Cerebellar cortex (tissue), 1 donor: ENCODE measurements around the gene DERA.
"Not testable (repeated sequence)": the region's sequence is repeated elsewhere in the genome, so short reads cannot be mapped to it uniquely, and the experiment has no call there.

Experiments
- DNase-seq: peaks from one replicate; pipeline ENCODE4 v3.0.0-alpha.2; 2015; ENCODE audit warnings: low spot score

DERA gene

GRCh38 chr12:15910864-15911721 lies at the start of gene DERA:
DERA (plus strand) TSS chr12:15911332; CDS start chr12:15911384, 52 bp downstream.
- DNase-seq = peak; percentile 70

GRCh38 chr12:15861404-15861803 lies 49.7 kb upstream of the DERA start:
- no peak for DNase-seq

DNA sequence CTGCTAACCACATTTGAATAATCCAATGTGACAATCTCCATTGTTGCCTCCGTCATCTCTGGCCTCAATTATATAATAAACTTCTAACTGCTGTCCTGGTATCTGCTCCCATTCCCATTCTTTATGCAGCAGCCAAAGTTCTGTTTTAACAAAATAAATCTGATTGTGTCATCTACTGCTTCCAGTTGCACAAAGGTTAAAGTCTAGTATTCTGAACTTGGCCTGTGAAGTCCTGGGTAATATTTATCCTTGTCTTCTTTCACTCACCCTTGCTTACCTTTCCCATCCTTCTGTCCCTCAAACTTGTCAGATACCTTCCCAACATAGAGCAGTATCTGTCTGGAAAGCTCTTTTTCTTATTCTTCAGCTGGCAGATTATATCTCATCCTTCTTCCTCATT lies 48.3 kb upstream of the DERA start:
- DNase-seq = no peak

DNA sequence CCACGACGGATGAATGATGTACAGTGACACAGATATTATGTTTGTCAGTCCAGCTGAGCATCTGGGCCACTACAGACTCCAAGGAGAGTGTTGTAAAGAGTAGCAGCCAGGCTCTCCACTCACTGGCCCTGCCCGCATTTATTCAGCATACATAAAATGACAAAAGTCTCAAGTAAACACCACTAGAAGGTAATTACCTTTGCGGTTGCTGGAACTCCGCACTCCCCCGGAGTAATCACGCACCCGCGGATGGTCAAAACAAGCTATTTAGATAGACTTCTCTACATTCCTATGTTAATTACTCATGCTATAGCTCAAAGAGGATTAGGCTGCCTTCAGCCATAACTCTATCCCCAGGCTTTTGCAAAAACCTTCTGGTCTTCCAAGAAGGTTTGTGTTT lies 47.8 kb upstream of the DERA start:
- DNase-seq = no peak

GRCh38 chr12:15863984-15864383 lies 47.1 kb upstream of the DERA start:
- no peak for DNase-seq

- DNase-seq = no peak
Measured at GRCh38 chr12:15868186-15868585, 42.9 kb upstream of the DERA start.

GRCh38 chr12:15873556-15873955 lies 37.6 kb upstream of the DERA start:
- no peak for DNase-seq

DNA sequence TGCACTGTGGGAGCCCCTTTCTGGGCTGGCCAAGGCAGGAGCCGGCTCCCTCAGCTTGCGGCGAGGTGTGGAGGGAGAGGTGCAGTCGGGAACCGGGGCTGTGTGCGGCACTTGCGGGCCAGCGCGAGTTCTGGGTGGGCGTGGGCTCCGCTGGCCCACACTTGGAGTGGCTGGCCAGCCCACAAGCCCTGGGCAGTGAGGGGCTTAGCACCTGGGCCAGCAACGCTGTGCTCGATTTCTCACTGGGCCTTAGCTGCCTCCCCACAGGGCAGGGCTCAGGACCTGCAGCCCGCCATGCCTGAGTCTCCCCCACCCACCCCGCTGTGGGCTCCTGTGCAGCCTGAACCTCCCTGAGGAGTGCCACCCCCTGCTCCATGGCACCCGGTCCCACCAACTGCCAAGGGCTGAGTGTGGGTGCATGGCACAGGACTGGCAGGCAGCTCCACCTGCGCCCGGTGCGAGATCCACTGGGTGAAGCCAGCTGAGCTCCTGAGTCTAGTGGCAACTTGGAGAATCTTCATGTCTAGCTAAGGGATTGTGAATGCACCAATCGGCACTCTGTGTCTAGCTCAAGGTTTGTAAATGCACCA lies 36.5 kb upstream of the DERA start:
- DNase-seq = not testable (repeated sequence)

DNA sequence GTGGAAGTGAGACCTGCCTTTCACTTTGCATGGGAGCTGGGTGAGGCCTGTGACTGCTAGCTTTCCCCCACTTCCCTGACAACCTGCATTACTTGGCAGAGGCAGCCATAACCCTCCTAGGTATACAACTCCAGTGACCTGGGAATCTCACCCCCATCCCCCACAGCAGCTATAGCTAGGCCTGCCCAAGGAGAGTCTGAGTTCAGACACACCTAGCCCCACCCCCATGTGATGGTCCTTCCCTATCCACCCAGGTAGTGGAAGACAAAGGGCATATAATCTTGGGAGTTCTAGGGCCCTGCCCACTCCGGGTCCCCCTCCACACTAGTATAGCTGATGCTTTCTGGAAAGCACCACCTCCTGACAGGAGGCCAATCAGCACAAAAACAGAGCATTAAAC lies 35.3 kb upstream of the DERA start:
- DNase-seq = no peak

- no peak for DNase-seq
Measured at GRCh38 chr12:15879413-15879812, 31.7 kb upstream of the DERA start.

- no peak for DNase-seq
Measured at GRCh38 chr12:15880721-15881120, 30.4 kb upstream of the DERA start.

DNA sequence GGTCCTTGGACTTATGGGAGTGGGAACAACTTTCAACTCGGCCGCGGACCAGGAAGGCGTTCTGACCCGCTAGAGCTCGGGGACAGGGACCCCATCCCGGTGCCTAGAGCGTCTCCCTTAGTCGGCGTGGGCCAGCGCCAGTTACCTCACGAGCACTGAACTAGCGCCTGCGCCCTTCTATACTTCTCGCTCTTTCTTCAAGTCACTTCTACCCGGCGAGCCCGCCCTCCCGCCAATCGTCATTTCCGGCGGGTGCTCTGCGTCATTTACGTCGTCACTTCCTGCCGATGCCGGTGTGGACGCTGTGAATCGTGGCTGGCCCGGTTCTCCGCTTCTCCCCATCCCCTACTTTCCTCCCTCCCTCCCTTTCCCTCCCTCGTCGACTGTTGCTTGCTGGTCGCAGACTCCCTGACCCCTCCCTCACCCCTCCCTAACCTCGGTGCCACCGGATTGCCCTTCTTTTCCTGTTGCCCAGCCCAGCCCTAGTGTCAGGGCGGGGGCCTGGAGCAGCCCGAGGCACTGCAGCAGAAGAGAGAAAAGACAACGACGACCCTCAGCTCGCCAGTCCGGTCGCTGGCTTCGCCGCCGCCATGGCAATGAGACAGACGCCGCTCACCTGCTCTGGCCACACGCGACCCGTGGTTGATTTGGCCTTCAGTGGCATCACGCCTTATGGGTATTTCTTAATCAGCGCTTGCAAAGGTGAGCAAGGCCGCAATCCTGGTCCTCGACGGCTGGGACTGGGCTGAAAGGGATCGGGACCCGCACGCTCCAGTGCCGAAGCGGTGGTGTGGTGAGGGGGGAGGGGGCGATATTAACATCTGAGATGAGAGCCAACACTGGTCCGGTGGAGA lies 28.8 kb upstream of the DERA start, which contains the start of gene STRAP:
STRAP (plus strand) TSS at position 270 of the 854 bp plus-strand sequence; CDS start at position 591, 321 bp downstream.
- DNase-seq = peak; percentile 98

DNA sequence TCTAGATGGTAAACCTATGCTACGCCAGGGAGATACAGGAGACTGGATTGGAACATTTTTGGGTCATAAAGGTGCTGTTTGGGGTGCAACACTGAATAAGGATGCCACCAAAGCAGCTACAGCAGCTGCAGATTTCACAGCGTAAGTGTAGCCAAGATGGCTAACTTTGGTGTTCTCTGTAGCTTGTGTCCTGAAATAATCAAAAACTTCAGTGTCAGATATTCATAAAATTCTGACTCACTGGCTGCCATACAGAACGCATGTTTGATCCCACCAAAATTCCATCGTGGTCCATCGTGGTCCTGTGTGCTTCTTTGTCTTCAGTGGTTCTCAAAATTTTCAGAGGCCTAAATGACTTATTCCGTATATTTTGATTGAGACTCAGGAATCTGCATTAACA lies 27.6 kb upstream of the DERA start:
- DNase-seq = no peak

- DNase-seq = no peak
Measured at GRCh38 chr12:15886372-15887042, 24.6 kb upstream of the DERA start.

DNA sequence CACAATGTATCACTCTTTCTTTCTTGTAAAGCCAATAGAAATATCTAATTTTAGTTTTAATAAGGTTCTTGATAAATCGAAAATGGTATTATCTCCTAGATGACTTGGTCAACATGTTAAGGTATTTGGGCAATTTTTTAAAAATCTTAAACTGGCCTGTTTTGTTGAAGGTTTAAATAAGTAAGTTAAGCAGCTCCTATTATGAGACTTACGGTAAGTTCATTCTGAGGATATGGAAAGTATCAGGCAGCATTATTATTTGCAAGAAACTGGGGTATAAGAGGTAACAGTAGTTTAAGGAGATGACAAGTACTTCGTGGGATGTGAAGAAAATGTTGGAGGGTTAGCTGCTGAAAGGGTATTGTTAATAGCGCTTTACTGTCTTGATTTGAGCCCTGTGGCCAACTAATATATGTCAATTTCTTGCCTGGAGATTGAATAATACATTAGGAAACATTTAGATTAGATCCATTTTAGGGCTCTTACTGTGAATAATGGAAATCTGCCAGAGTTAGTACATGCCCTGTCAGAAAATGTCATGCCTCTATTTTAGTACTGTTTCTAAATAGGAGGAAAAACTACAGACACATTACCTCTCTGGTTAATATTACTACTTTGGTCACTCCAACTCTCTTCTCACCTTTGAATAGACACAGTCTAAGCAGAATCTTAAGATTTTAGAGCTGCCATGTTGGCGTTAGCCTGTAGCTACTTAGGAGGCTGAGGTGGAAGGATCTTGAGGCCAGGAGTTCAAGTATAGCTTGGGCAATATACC lies 23.9 kb upstream of the DERA start:
- no peak for DNase-seq

- no peak for DNase-seq
Measured at GRCh38 chr12:15892645-15893259, 18.4 kb upstream of the DERA start.

- DNase-seq = no peak
Measured at GRCh38 chr12:15893260-15893659, 17.9 kb upstream of the DERA start.

DNA sequence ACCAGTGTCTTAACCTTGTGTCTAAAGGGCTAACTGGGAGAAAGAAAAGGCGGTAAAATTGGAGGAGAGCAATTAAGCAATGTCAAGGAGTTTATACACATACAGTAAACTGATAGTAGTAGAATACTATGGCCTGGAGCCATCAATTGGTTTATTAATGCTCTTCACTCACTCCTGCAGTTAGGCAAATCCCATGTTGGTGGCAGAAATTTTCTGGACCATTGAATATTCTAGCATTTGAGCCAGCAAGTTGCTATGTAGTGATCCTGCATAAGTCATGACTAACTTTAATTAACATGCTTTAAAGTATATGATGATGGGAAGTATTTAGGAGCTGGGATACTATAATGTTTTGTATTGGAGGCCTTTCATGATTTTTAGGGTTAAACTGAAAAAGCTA lies 14.3 kb upstream of the DERA start:
- no peak for DNase-seq

DNA sequence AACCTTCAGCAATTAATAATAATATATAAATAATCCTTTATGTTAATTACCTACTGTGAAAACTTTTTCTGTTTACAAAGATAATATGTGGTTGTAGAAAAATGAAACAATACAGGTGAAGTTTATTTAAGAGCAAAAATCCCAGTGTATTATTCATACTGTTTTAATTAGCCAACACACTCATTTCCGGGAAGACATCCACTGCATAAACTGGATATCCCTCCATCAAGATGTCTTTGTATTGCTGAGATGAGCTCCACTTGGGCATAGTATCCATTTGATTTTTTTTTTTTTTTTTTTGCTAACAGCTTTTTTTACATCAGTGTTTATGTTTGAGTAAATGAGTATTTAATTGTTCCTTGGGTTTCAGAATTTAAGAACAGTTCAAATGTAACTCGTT lies 13.7 kb upstream of the DERA start:
- DNase-seq = no peak

DNA sequence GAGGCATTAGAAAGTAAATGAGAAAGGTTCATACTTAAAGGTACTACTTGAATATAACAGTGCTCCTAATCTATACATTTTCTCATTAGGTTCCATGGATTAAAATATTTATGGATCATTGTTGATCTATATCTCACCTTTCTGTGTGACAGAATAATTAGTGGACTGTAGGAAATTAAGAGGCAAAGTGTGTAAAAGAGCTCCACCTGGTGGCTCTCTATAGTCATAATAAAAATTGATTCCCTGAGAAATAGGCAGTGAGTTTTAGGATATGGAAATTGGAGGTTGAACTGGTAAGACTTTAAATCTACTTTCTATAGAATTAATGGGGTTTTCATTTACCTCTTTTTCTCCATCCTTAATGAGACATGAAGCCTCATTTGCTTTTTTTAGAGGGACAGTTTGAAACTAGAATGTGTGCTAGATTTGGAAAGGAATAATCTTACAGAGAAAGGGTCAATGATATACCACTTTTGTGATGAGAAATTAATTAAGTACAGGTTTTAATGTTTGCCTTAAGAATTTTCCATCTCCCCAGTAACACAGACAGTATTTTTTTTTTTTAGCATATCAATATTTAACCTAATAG lies 11.8 kb upstream of the DERA start:
- peak; percentile 63 for DNase-seq
